ENCODE data around the gene STPG2. TPM values are rescaled to one million over a fixed set of nuclear protein-coding genes. Genes with fewer than 3 reads are reported as not detected.

Gene STPG2
- total RNA-seq, 2 experiments from 2014 or later, result not detected

DNA sequence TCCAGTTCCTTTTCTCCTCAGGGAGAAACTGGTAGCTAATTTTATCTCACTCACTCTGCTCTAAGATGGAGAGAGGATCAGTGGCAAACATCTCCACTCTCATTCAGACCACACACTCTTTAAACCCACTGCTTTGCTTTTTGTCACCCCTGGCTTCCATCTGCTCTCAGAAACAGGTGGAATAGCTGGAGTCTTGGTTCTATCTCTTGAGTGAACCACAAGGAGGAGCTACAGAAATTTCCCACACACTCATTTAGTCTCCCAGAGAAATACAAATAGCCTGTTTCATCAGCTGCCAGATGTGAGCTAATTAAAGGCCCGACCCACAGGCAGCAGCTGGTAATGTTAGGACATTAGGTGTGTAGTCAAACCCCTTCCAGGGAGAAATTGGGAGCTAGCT lies 96.6 kb downstream of the STPG2 start:
- Mint-ChIP-seq H3K36me3 (no peaks in the 10 kb centered on the region), H3K4me3 (no peak overlapping the region), H3K27me3 (peaks cover 2% of the 10 kb centered on the region), H3K27ac (no peak overlapping the region), H3K9me3 (no peaks in the 10 kb centered on the region), H3K4me1 (no peaks in the 10 kb centered on the region)
- ATAC-seq (ENCODE audit: low read depth) (no peak), DNase-seq (no peak)
- POLR2A ChIA-PET, result no interaction called here

DNA sequence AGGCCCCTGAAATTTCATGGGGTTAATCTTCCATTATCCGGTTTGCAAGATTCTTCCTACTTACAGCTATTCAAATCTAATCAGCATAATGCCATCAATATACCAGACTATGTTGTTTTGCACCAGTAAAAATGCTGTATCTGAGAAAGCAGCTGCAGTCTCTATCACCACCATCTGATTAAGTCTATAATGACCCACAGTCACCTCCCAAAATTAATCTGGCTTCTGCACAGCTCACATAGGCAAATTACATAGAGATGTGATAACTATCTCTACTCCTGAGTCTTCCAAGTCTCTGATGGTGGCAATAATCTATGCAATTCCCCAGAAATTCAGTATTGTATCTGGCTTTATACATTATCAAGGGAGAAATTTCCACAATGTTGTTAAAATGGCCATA lies 113.2 kb downstream of the STPG2 start:
- Mint-ChIP-seq H3K4me3 (no peak overlapping the region), H3K27me3 (no peaks in the 10 kb centered on the region), H3K36me3 (no peaks in the 10 kb centered on the region), H3K4me1 (no peaks in the 10 kb centered on the region), H3K9me3 (peaks cover 9% of the 10 kb centered on the region), H3K27ac (no peak overlapping the region)
- ATAC-seq (ENCODE audit: low read depth), result no peak
- DNase-seq, result no peak
- POLR2A ChIA-PET, result no interaction called here

- Mint-ChIP-seq H3K36me3 (no peaks in the 10 kb centered on the region), H3K9me3 (peaks cover 7% of the 10 kb centered on the region), H3K4me1 (no peaks in the 10 kb centered on the region), H3K4me3 (no peak overlapping the region), H3K27ac (no peak overlapping the region), H3K27me3 (no peaks in the 10 kb centered on the region)
- POLR2A ChIA-PET, result no interaction called here
- ATAC-seq (ENCODE audit: low read depth) (no peak), DNase-seq (no peak)
Measured at GRCh38 chr4:98027827-98028226, 115.4 kb downstream of the STPG2 start.

DNA sequence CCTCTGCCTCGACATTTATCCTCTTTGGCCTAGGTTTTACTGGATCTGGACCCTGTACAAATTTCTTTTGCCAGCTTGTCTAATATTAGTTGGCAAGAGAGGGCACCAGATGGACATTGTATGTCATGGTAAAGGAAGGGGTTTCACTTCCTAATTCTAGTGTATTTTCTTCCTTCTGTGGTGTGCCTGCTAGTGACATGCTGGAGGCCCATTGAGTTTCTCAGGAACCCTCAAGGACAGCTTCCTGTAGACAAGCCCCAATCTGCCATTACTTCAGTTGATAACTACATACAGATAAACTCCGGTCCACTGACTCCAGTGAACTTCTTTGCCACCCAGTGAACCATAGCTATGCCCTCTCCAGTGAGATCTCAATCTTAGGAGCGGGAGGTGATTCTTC lies 116.9 kb downstream of the STPG2 start:
- POLR2A ChIA-PET, result no interaction called here
- ATAC-seq (ENCODE audit: low read depth) (no peak), DNase-seq (no peak)
- Mint-ChIP-seq H3K36me3 (no peaks in the 10 kb centered on the region), H3K9me3 (peaks cover 7% of the 10 kb centered on the region), H3K27ac (no peak overlapping the region), H3K4me3 (no peak overlapping the region), H3K27me3 (no peaks in the 10 kb centered on the region), H3K4me1 (no peaks in the 10 kb centered on the region)

- ATAC-seq (ENCODE audit: low read depth) (no peak), DNase-seq (no peak)
- Mint-ChIP-seq H3K4me3 (no peak overlapping the region), H3K4me1 (no peaks in the 10 kb centered on the region), H3K27ac (no peak overlapping the region), H3K27me3 (no peaks in the 10 kb centered on the region), H3K36me3 (no peaks in the 10 kb centered on the region), H3K9me3 (peaks cover 7% of the 10 kb centered on the region)
- POLR2A ChIA-PET, result no interaction called here
Measured at GRCh38 chr4:98006814-98007412, 136.4 kb downstream of the STPG2 start.

GRCh38 chr4:98006060-98006459 lies 137.2 kb downstream of the STPG2 start:
- no peak for ATAC-seq (ENCODE audit: low read depth)
- peaks cover 7% of the 10 kb centered on the region for H3K9me3 Mint-ChIP-seq
- no peaks in the 10 kb centered on the region for H3K27me3 Mint-ChIP-seq

GRCh38 chr4:98000940-98001339 lies 142.3 kb downstream of the STPG2 start:
- ATAC-seq (ENCODE audit: low read depth) (no peak), DNase-seq (no peak)
- H3K4me3 Mint-ChIP-seq, result no peak overlapping the region
- no peak overlapping the region for H3K27ac Mint-ChIP-seq
- H3K4me1 Mint-ChIP-seq, result no peaks in the 10 kb centered on the region
- POLR2A ChIA-PET, result no interaction called here
- H3K27me3 Mint-ChIP-seq, result no peaks in the 10 kb centered on the region
- H3K36me3 Mint-ChIP-seq, result no peaks in the 10 kb centered on the region
- H3K9me3 Mint-ChIP-seq, result no peaks in the 10 kb centered on the region

More at GRCh38 chr4:98006060-98006459, 137.2 kb downstream of the STPG2 start:
- POLR2A ChIA-PET, result no interaction called here
- DNase-seq, result no peak
- no peaks in the 10 kb centered on the region for H3K36me3 Mint-ChIP-seq
- H3K4me1 Mint-ChIP-seq, result no peaks in the 10 kb centered on the region
- no peak overlapping the region for H3K27ac Mint-ChIP-seq
- no peak overlapping the region for H3K4me3 Mint-ChIP-seq

- Mint-ChIP-seq H3K27me3 (no peaks in the 10 kb centered on the region), H3K9me3 (no peaks in the 10 kb centered on the region), H3K4me3 (no peak overlapping the region), H3K4me1 (no peaks in the 10 kb centered on the region), H3K27ac (no peak overlapping the region), H3K36me3 (no peaks in the 10 kb centered on the region)
- ATAC-seq (ENCODE audit: low read depth) (no peak), DNase-seq (no peak)
- POLR2A ChIA-PET, result no interaction called here
Measured at GRCh38 chr4:97998203-97998602, 145.1 kb downstream of the STPG2 start.

- no peaks in the 10 kb centered on the region for H3K9me3 Mint-ChIP-seq
- no peak overlapping the region for H3K4me3 Mint-ChIP-seq
- H3K27me3 Mint-ChIP-seq, result no peaks in the 10 kb centered on the region
- H3K4me1 Mint-ChIP-seq, result no peaks in the 10 kb centered on the region
- ATAC-seq (ENCODE audit: low read depth) (no peak), DNase-seq (no peak)
- no peaks in the 10 kb centered on the region for H3K36me3 Mint-ChIP-seq
- H3K27ac Mint-ChIP-seq, result no peak overlapping the region
- POLR2A ChIA-PET, result no interaction called here
Measured at GRCh38 chr4:97994765-97995465, 148.4 kb downstream of the STPG2 start.

- H3K9me3 Mint-ChIP-seq, result no peaks in the 10 kb centered on the region
- H3K27ac Mint-ChIP-seq, result no peak overlapping the region
- POLR2A ChIA-PET, result no interaction called here
- no peaks in the 10 kb centered on the region for H3K27me3 Mint-ChIP-seq
- no peaks in the 10 kb centered on the region for H3K36me3 Mint-ChIP-seq
- H3K4me1 Mint-ChIP-seq, result no peaks in the 10 kb centered on the region
- DNase-seq, result no peak
- ATAC-seq (ENCODE audit: low read depth), result no peak
- no peak overlapping the region for H3K4me3 Mint-ChIP-seq
Measured at GRCh38 chr4:97990409-97990808, 152.9 kb downstream of the STPG2 start.

- Mint-ChIP-seq H3K4me3 (no peak overlapping the region), H3K36me3 (no peaks in the 10 kb centered on the region), H3K27me3 (peaks cover 2% of the 10 kb centered on the region), H3K27ac (no peak overlapping the region), H3K4me1 (no peaks in the 10 kb centered on the region), H3K9me3 (no peaks in the 10 kb centered on the region)
- ATAC-seq (ENCODE audit: low read depth) (no peak), DNase-seq (no peak)
- POLR2A ChIA-PET, result no interaction called here
Measured at GRCh38 chr4:97987019-97987648, 156.1 kb downstream of the STPG2 start.

DNA sequence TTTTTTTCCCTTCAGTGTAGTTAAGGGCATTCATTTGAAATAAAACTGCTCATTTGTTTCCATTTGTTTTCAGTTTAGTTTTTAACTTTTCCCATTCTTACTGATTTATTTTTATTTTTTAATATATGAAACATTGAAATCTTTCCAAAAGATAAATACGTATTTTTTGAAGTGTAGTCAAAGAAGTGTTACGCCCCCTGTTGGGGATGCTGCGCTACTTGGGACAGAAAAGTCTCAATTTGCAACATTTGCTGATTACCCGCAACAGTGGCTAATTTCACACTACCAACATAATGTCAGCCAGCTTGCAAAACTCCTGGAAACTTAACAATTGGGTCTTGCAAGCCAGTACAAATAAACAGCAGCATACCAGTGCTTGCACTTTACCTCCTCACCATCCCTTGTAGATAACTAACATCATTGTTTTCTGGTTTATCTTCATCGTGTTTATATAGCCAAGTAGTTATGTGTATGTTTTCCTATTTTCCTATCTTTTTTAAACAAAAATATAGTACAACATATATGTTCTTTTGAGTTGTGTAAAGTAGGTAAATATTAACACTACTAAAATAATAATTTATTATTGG lies 158.6 kb downstream of the STPG2 start:
- H3K27ac Mint-ChIP-seq, result no peak overlapping the region
- POLR2A ChIA-PET, result no interaction called here
- H3K4me3 Mint-ChIP-seq, result no peak overlapping the region
- H3K4me1 Mint-ChIP-seq, result no peaks in the 10 kb centered on the region
- no peak for ATAC-seq (ENCODE audit: low read depth)
- H3K27me3 Mint-ChIP-seq, result peaks cover 2% of the 10 kb centered on the region
- H3K36me3 Mint-ChIP-seq, result no peaks in the 10 kb centered on the region
- no peak for DNase-seq
- no peaks in the 10 kb centered on the region for H3K9me3 Mint-ChIP-seq

GRCh38 chr4:97978791-97979488 lies 164.3 kb downstream of the STPG2 start:
- Mint-ChIP-seq H3K27me3 (peaks cover 2% of the 10 kb centered on the region), H3K27ac (no peak overlapping the region), H3K9me3 (peaks cover 3% of the 10 kb centered on the region), H3K4me3 (no peak overlapping the region), H3K36me3 (no peaks in the 10 kb centered on the region), H3K4me1 (no peaks in the 10 kb centered on the region)
- no peak for DNase-seq
- POLR2A ChIA-PET, result no interaction called here
- no peak for ATAC-seq (ENCODE audit: low read depth)

Measured in activated naive CD8-positive, alpha-beta T cell treated with anti-CD3 and anti-CD28 coated beads, Interleukin-2, amount 10 ng/mL, durations not matched to agents 7 days and 5 days (primary cell).